Non-pigmented ciliary epithelial cell (primary cell): ENCODE measurements around the gene TCP10L.
"Not testable (repeated sequence)": the region's sequence is repeated elsewhere in the genome, so short reads cannot be mapped to it uniquely, and the experiment has no call there.

Source experiments
- DNase-seq: peaks from one replicate; pipeline ENCODE4 v3.0.0-alpha.2; 2010; ENCODE audit warnings: low read depth

TCP10L gene

DNA sequence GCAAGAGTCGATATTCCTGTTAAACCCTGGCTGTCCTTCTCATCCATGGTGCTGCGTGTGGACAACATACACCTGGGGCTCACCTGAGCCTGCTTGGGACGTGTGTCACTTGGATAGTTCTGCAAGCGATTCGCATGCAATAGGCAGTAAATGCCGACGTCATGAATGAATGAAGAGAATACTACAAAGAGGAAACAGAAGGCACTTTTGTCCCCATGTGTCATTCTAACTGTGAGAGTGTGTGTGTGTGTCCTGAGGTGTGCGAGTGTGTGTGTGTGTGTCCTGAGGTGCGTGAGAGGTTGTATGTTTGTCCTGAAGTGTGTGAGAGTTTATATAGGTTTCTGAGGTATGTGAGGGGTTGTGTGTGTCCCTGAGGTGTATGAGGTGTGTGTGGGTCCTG is 647 bp upstream of the TCP10L start:
- no peak for DNase-seq

DNA sequence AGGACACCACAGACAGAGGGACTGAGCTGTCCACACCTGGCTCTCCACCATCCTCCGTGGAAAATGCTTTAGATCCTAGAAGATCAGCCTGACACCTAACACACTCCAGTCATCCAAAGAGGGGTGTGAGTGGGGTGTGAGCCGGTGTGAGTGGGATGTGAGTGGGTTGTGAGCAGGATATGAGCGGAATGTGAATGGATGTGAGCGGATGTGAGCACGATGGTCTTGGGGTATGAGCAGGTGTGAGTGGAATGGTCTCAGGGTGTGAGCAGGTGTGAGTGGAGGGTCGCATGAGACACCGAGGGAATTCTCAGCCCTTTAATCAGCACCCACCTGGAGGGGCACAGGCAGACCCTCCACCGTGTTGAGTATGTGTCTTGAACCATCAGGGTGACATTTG is 851 bp downstream of the TCP10L start:
- no peak for DNase-seq

GRCh38 chr21:32581732-32582131 is 3.6 kb downstream of the TCP10L start:
- DNase-seq, result no peak

- no peak for DNase-seq
These were observed 4.4 kb downstream of the TCP10L start for GRCh38 chr21:32580949-32581348.

DNA sequence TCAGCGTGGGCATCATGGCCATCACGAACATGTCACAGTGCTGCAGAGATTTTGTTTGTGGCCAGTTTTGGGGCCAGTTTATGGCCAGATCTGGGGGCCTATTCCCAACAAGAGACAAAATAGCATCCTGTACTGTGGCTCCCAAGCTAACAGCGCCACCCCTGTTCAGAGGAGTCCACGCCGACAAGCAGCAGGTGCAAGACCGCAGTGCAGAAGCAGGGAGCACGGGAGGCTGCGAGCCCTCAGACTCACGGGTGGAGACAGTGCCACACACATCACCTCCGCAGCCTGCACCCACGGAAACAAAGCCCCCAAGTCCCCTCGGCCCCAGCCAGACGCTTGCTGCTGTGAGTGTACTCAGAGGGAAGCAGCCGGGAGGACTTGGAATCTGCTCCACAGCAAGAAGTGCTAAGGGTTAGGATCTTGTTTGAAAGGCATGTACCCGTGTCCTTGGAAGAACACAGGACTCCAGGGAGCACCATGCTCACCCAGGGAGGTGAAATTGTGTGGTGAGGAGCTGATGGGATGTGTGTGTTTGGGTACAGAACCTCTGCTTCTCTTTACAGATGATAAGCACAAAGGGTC is 7.1 kb downstream of the TCP10L start:
- no peak for DNase-seq

DNA sequence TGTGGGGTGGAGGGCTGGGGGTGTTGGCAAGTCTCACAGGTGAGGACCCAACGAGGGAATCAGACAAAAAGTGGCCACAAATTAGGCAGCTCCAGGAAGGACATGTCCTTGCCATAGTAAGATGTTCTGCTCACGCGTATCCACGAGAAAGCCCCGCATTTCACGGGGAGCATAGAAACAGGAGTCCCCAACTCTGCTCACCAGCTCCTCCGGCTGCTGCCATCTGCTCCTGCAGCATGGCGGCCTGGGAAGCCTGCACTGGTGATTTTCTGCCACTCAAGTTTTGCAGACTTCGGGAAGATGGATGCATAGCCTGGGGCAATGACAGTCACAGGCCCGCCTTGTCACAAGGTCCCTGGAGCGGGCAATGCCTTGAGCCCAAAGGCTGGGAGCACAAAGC is 9.3 kb downstream of the TCP10L start:
- DNase-seq, result no peak

- DNase-seq, result no peak
These were observed 10.1 kb downstream of the TCP10L start for GRCh38 chr21:32574946-32575925.

DNA sequence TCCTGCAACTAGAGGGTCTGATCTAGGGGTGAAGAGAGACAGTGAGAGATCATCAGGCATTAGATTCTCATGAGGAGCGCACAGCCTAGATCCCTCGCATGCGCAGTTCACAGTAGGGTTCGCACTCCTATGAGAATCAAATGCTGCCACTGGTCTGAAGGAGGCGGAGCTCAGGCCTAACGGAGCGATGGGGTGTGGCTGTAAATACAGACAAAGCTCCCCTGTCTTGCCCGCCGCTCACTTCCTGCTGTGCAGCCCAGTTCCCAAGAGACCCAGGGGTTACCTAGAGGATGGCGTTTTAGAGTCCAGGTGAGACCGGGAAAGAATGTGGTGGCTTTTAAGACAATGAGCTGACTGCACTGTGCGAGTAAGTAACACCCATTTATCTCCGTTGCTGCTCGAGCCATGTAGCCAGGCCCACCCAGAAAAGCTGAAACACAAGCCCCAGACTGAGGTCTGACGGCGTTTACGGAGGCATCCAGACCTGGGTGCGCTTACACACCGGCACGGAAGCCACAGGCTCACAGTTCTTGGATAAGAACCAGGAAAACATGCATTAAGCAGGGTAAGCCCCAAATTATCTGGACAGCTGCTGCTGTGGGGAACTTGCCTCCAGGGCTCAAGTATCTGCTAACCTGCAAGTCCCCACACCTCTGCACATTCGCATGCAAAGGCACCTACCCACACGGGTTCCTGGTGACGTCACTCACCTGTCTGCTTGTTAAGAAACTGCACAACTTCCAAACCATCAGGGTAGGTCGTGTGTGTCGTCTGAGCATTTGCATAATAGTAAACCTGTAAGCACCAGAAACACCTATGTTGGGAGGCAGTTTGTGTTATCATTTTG is 12.5 kb downstream of the TCP10L start:
- no peak for DNase-seq

DNA sequence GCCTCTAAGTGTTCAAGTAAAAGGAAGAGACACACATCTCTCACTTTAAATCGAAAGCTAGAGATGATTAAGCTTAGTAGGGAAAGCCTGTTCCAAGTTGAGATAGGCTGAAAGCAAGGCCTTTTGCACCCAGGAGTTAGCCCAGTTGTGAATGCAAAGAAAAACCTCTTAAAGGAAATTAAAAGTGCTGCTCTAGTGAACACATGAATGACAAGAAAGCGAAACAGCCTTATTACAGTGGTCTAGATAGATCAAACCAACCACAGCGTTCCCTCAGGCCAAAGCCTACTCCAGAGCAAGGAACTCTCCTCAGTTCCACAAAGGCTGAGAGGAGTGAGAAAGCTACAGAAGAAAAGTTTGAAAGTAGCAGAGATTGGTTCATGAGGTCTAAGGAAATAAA is 14.9 kb downstream of the TCP10L start:
- no peak for DNase-seq

DNA sequence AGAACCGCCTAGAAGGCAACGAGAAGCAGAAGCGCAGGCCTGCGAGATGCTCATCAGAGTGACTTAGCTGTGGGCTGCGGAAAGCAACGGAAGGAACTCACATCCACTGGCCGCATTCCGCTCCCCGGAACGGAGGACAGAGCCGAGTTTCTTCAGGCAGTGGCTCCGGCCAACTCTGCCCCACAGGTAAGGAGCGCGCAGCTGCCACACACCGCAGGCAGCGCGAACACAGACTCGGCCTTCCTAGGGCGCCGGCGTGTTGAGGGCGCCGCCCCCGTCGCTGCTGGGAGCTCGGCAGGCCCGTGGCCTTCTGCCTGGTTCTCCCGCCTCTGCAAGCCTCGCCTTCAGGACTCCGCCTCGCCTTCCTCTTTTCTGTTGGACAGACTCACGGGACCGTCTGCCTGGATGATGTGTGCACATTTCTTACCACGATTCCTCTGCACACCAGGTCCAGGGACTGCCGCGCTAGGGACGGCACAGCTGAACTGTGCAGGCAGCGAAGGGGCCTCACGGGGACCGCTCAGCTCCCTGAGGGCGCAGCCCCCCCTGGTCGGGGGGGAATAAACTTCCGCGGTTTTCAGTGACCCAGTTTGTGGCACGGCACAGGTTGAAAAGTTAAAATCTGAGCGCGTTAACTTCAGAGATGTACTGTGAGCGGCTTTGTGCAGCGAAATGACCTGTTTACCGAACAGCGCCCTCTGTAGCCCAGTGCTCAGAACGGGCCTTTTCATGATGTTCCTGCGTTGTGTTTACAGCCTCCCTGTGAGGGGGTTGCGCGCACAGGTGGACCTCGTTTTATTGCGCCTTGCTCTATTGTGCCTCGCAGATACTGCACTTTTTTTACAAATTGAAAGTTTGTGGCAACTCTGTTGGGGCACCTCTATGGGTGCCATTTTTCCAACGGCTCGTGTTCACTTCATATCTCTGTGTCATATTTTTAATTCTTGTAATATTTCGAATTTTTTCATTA is 15.8 kb downstream of the TCP10L start:
- DNase-seq, result peak; percentile 44

- no peak for DNase-seq
These were observed 17.7 kb downstream of the TCP10L start for GRCh38 chr21:32567626-32568025.

- DNase-seq, result no peak
These were observed 18.5 kb downstream of the TCP10L start for GRCh38 chr21:32566741-32567389.

GRCh38 chr21:32565856-32566465 is 19.4 kb downstream of the TCP10L start:
- DNase-seq, result no peak

- no peak for DNase-seq
These were observed 22.4 kb downstream of the TCP10L start for GRCh38 chr21:32562915-32563314.

DNA sequence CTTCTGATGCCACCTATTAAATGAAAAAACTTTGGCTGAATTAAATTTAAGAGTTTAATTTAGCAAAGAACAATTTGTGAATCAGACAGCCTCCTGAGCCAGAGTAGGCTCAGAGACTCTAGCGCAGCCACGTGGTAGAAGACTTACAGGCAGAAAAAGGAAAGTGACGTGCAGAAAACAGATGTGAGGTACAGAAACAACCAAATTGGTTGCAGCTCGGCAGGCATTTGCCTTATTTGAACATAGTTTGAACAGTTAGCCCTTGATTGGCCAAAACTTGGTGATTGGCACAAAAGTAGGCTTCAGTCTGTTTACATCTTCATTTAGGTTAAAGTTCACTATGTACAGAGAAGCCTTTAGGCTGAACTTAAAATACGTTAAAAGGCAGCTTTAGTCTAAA is 22.9 kb downstream of the TCP10L start:
- DNase-seq, result peak; percentile 52

GRCh38 chr21:32561476-32561875 is 23.8 kb downstream of the TCP10L start:
- not testable (repeated sequence) for DNase-seq

DNA sequence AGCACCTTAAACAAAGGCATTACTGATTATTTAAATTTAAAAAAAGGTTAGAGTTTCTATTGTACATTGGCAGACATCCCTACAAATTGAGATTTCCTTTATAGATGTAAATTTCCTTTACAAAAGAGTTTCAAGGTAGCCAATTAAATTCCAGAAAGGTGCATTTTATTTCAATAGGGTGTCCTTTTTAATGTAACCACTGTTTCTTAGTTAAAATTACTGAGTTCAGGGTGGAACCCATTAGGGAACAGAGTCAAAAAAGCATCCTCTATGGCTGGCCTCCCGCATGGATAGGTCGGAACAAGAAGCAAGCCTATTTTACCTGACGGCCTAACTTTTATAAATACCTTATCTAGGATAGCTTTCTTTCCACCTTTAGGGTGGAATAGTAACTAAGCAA is 24.4 kb downstream of the TCP10L start:
- DNase-seq, result no peak

GRCh38 chr21:32559006-32559610 is 26.2 kb downstream of the TCP10L start:
- DNase-seq, result no peak

DNA sequence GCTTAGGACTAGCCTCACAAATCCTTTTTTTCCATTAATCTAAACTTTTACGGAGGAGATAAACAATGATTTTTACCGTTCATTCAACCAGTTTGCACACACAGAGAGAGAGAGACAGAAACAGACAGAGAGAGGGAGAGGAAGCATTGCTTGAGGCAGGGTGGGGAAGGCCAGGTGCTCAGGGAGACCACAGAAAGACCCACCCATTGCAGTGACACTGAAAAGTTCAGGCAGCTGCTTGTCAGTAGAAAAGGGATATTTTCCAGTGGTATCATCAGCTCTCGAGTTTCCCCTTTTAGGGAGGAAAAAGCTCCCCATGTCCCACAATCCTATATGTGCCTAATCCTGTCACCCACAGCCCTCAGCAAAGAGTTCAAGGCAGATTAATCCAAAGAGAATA is 27.2 kb downstream of the TCP10L start:
- no peak for DNase-seq
